ENCODE results near the gene P3H3. TPM values are rescaled to one million over a fixed set of nuclear protein-coding genes. Genes with fewer than 3 reads are reported as not detected.

P3H3 gene
- total and polyA plus RNA-seq, 2 donors (not counting 3 experiments of a cell fraction or from before 2014, with no cell fraction given) = 75.9 to 76.5 TPM

- POLR2A ChIA-PET = no interaction called here
- intact Hi-C loops (cut with micrococcal nuclease) (no loop called here), dilution Hi-C loops (cut with MboI; ENCODE audit: extremely low pct_ligation_motif_present, low sequenced_read_pairs) (no loop called here)
- no peak overlapping the region for H3K4me2 ChIP-seq (ENCODE audit: insufficient read depth, low read length)
- BruUV-seq (replicated peaks) = no TSS peak
- CTCF ChIA-PET = interaction anchor here (0.6 to 12.0 kb wide), 6 partner anchors 47 to 207 kb away, joined by 3 to 148 read pairs (median 7); partner anchors contain the start of genes MLF2 and PTMS
- H3K27me3 ChIP-seq (ENCODE audit: control insufficient read depth in 2 of 2, insufficient read depth in 2 of 2, low read length in 2 of 2) = peaks cover under 1% of the 10 kb centered on the region in 2 experiments
- peak overlapping the region; percentile 43 for H2AFZ ChIP-seq (ENCODE audit: low read depth, low read length)
- TF ChIP-seq MAX (IDR thresholded peaks at IDR 0.05; ENCODE audit: insufficient read depth, insufficient read length) (peak; percentile 38), POLR2A (IDR thresholded peaks at IDR 0.05; ENCODE audit: low read depth, low read length) (peak; percentile 50), FOS (IDR thresholded peaks at IDR 0.05; ENCODE audit: borderline replicate concordance, insufficient read depth, low read length) (no peak), POLR2AphosphoS5 (IDR thresholded peaks at IDR 0.05; ENCODE audit: insufficient read depth, low read depth, low read length) (peak; percentile 34)
- no peak overlapping the region for H3K4me3 ChIP-seq (replicated peaks in 1 of 3; ENCODE audit: insufficient read depth in 1 of 3, low read depth in 1 of 3, low read length in 3 of 3)
- no peaks in the 10 kb centered on the region for H3K9me3 ChIP-seq (replicated peaks; ENCODE audit: control insufficient read depth, insufficient read depth, low read length)
- no peak overlapping the region for H3K9ac ChIP-seq (replicated peaks; ENCODE audit: extremely low read depth, insufficient read depth, low read length)
- H3K9me1 ChIP-seq (replicated peaks; ENCODE audit: control insufficient read depth, extremely low read depth, insufficient read depth, low read length) = no peaks in the 10 kb centered on the region
- peaks cover 25% of the 10 kb centered on the region for H3K79me2 ChIP-seq (ENCODE audit: control insufficient read depth, insufficient read depth, low read length)
- H4K20me1 ChIP-seq (replicated peaks; ENCODE audit: control insufficient read depth, extremely low read depth, insufficient read depth, low read length) = no peaks in the 10 kb centered on the region
- peak; percentile 96 for FAIRE-seq
- no peak overlapping the region for H3K27ac ChIP-seq (ENCODE audit: insufficient read depth, low read depth, low read length)
- DNase-seq (ENCODE audit: low read depth, low spot score) = peak; percentile 81
- H3K36me3 ChIP-seq (ENCODE audit: control insufficient read depth in 2 of 2, extremely low read depth in 1 of 2, insufficient read depth in 2 of 2, low read length in 2 of 2) = peaks cover 0 to 8% of the 10 kb centered on the region in 2 experiments
- H3K4me1 ChIP-seq (ENCODE audit: control insufficient read depth, extremely low read depth, insufficient read depth, low read length) = peaks cover 20% of the 10 kb centered on the region
Measured at GRCh38 chr12:6827437-6827911, 733 bp upstream of the P3H3 start.

- Histone ChIP-seq H3K36me3 (ENCODE audit: control insufficient read depth in 2 of 2, extremely low read depth in 1 of 2, insufficient read depth in 2 of 2, low read length in 2 of 2) (peaks cover 0 to 13% of the 10 kb centered on the region in 2 experiments), H3K79me2 (ENCODE audit: control insufficient read depth, insufficient read depth, low read length) (peaks cover 25% of the 10 kb centered on the region), H2AFZ (ENCODE audit: low read depth, low read length) (peak overlapping the region; percentile 19), H3K9me3 (replicated peaks; ENCODE audit: control insufficient read depth, insufficient read depth, low read length) (no peaks in the 10 kb centered on the region), H3K27me3 (ENCODE audit: control insufficient read depth in 2 of 2, insufficient read depth in 2 of 2, low read length in 2 of 2) (no peaks in the 10 kb centered on the region), H3K27ac (ENCODE audit: insufficient read depth, low read depth, low read length) (peak overlapping the region; percentile 29), H3K4me3 (replicated peaks in 1 of 3; ENCODE audit: insufficient read depth in 1 of 3, low read depth in 1 of 3, low read length in 3 of 3) (peak overlapping the region; percentile 62 to 89 (median 80)), H4K20me1 (replicated peaks; ENCODE audit: control insufficient read depth, extremely low read depth, insufficient read depth, low read length) (no peaks in the 10 kb centered on the region), H3K4me1 (ENCODE audit: control insufficient read depth, extremely low read depth, insufficient read depth, low read length) (peaks cover 20% of the 10 kb centered on the region), H3K4me2 (ENCODE audit: insufficient read depth, low read length) (peak overlapping the region; percentile 81), H3K9me1 (replicated peaks; ENCODE audit: control insufficient read depth, extremely low read depth, insufficient read depth, low read length) (no peaks in the 10 kb centered on the region), H3K9ac (replicated peaks; ENCODE audit: extremely low read depth, insufficient read depth, low read length) (peak overlapping the region; percentile 76)
- DNase-seq (ENCODE audit: low read depth, low spot score) = no peak
- POLR2A ChIA-PET = interaction anchor here (0.8 to 1.2 kb wide), 3 partner anchors 15 to 89 kb away, joined by 3 to 6 read pairs (median 3); partner anchors contain the start of gene MLF2
- FAIRE-seq = peak; percentile 21
- TSS peak; percentile 37 for BruUV-seq (replicated peaks)
- dilution Hi-C loops (cut with MboI; ENCODE audit: extremely low pct_ligation_motif_present, low sequenced_read_pairs) (no loop called here), intact Hi-C loops (cut with micrococcal nuclease) (no loop called here)
- CTCF ChIA-PET = interaction anchor here (1.4 to 12.0 kb wide), 2 partner anchors 76 to 209 kb away, joined by 3 to 148 read pairs; partner anchors contain the start of gene MLF2
- TF ChIP-seq FOS (IDR thresholded peaks at IDR 0.05; ENCODE audit: borderline replicate concordance, insufficient read depth, low read length) = peak; percentile 19
- peak; percentile 33 for TF ChIP-seq POLR2A (IDR thresholded peaks at IDR 0.05; ENCODE audit: low read depth, low read length)
- TF ChIP-seq JUN (IDR thresholded peaks at IDR 0.05; ENCODE audit: borderline replicate concordance, insufficient read depth, insufficient read length, low read depth) = no peak
- peak; percentile 23 for TF ChIP-seq POLR2AphosphoS5 (IDR thresholded peaks at IDR 0.05; ENCODE audit: insufficient read depth, low read depth, low read length)
Measured at GRCh38 chr12:6828781-6829535, 751 bp downstream of the P3H3 start.

Measured in endothelial cell of umbilical vein (primary cell).